SH-SY5Y (cell line): Measurements from ENCODE around the gene QRFP.

Experiments used
- GATA2 ChIP-seq: IDR thresholded peaks from 2 replicates; pipeline ENCODE4 v1.6.1; 2011; ENCODE audit warnings: mild to moderate bottlenecking, low read depth, low read length
- GATA3 ChIP-seq: IDR thresholded peaks from 2 replicates; pipeline ENCODE4 v1.6.1; 2011; ENCODE audit warnings: low read depth, mild to moderate bottlenecking, low read length, moderate library complexity

GRCh38 chr9:130868230-130868629, 28.4 kb downstream of the QRFP start:
- TF ChIP-seq GATA2 (peak; percentile 83), GATA3 (peak; percentile 44; the same call in 1 of the 2 replicates)
